GM12872 (cell line): ENCODE data around the gene RARB.

Experiments
- TF ChIP-seq, protein P1 (sequence below): IDR thresholded peaks from 3 replicates; pipeline ENCODE4 v1.5.1; 2011; ENCODE audit warnings: low read depth, mild to moderate bottlenecking, low read length, moderate library complexity; ENCODE audit not compliant: insufficient read depth

The RARB gene

GRCh38 chr3:25423780-25424588 is 4.1 kb upstream of the RARB start:
- TF ChIP-seq, protein P1, sequence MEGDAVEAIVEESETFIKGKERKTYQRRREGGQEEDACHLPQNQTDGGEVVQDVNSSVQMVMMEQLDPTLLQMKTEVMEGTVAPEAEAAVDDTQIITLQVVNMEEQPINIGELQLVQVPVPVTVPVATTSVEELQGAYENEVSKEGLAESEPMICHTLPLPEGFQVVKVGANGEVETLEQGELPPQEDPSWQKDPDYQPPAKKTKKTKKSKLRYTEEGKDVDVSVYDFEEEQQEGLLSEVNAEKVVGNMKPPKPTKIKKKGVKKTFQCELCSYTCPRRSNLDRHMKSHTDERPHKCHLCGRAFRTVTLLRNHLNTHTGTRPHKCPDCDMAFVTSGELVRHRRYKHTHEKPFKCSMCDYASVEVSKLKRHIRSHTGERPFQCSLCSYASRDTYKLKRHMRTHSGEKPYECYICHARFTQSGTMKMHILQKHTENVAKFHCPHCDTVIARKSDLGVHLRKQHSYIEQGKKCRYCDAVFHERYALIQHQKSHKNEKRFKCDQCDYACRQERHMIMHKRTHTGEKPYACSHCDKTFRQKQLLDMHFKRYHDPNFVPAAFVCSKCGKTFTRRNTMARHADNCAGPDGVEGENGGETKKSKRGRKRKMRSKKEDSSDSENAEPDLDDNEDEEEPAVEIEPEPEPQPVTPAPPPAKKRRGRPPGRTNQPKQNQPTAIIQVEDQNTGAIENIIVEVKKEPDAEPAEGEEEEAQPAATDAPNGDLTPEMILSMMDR = no peak

DNA sequence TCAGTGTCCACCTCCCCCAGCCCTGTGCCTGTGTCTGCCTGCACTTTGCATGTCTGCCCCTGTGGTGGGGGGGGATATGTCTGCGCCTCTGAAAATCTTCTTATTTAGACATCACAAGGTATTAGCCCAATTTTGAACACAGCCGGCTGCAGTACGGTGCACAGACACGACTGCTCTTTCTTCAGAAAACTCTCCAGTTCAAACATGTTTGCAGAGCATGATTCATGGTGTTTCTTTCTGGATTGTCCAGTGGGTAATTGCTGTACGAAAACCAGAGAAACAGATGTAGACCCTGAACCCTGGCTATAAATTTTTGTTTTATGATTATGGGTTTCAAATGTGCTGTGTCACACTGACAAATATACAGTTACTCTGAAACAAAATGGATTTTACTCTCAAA is 3.4 kb upstream of the RARB start:
- TF ChIP-seq, protein P1 = no peak

DNA sequence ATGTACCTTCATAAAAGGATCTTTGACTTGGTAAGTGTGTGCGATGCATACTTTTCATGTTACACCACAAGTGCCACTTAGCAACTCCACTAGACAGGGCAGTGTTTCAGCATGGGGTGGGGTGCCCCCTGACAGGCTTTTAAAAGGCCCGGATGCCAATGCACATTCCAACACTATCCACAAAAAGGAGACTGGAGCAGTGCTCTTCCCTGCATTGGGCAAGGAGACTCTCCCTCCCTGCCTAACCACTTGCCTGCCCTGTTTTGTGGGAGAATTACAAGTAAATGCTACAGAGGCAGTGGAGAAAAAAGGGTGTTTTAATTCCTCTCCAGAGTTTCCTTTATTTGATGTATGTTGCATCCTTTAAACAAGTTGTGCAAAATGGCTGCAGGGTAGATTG is 1.7 kb upstream of the RARB start:
- TF ChIP-seq, protein P1 = no peak

GRCh38 chr3:25427155-25427554 is 908 bp upstream of the RARB start:
- TF ChIP-seq, protein P1 = no peak

GRCh38 chr3:25427563-25427941 is 511 bp upstream of the RARB start:
- TF ChIP-seq, protein P1 = no peak

DNA sequence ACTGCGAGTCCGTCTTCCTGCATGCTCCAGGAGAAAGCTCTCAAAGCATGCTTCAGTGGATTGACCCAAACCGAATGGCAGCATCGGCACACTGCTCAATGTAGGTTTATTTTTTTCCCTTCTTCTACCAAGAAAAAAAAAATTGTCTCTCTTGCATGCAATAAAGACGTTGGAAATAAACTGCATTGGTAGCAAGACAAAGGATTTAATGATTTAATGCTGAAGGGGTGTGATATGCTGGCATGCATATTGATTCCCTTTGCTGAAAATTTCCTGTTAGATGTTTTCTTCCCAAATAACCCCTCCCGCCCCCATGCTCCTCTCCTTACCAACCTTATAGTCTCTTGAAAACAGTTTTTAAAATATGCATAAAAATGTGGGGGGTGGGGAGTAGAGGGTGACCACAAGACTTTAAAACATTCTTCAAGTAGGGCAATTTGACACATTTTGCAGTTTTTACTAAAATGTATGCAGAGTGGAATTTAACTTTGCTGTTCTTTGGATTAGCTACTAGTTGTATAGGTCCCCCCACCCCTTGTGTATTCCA is 799 bp downstream of the RARB start:
- TF ChIP-seq, protein P1 = no peak

GRCh38 chr3:25429361-25430286 is 1.6 kb downstream of the RARB start:
- TF ChIP-seq, protein P1 = no peak
